Right renal pelvis (tissue), 4 donors: ENCODE results near the gene FOXL3. TPM values are rescaled to one million over a fixed set of nuclear protein-coding genes. Genes with fewer than 3 reads are reported as not detected.
"Not testable (repeated sequence)": the region's sequence is repeated elsewhere in the genome, so short reads cannot be mapped to it uniquely, and the experiment has no call there.

Experiments used
- DNase-seq, 4 donors: peaks; one replicate each; pipeline ENCODE4 v3.0.0-alpha.2; 2013; ENCODE audit warnings: low read depth in 4 of 4, low spot score in 3 of 4, missing footprints in 1 of 4
- polyA plus RNA-seq, 4 donors: library from polyadenylated mRNA; unstranded; fragments of 120-200 nt; gene quantifications; one replicate each; pipeline ENCODE4 v1.2.1, GENCODE V29; 2013; ENCODE audit not compliant: insufficient read length in 4 of 4

FOXL3 gene
- polyA plus RNA-seq, 4 donors: 0.09 TPM; not detected in 3

DNA sequence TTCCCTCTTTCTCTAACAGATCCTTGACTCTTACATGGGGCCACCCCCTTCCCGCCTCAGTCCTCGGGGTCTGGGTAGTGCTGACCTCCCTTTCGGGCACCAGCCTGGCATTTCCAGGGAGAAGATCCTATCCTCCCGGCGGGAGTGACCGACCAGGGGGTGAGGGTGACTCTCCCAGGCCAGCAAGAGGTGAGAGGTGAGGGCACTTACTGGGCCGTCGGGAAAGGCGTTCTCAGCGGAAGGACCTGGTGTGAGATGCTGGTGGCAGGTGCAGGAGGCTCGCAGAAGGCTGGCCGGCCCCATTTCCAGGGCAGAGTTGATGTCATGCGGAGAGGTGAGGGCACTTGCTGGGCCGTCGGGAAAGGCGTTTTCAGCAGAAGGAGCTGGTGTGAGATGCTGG lies 4.2 kb upstream of the FOXL3 start:
- no peak for DNase-seq

- no peak for DNase-seq
These were observed 3.7 kb upstream of the FOXL3 start for GRCh38 chr7:286266-286665.

- DNase-seq: no peak
These were observed 1.3 kb upstream of the FOXL3 start for GRCh38 chr7:288671-289101.

- DNase-seq: no peak
These were observed 688 bp upstream of the FOXL3 start for GRCh38 chr7:289209-289755.

GRCh38 chr7:290554-291372 lies 793 bp downstream of the FOXL3 start:
- no peak for DNase-seq

DNA sequence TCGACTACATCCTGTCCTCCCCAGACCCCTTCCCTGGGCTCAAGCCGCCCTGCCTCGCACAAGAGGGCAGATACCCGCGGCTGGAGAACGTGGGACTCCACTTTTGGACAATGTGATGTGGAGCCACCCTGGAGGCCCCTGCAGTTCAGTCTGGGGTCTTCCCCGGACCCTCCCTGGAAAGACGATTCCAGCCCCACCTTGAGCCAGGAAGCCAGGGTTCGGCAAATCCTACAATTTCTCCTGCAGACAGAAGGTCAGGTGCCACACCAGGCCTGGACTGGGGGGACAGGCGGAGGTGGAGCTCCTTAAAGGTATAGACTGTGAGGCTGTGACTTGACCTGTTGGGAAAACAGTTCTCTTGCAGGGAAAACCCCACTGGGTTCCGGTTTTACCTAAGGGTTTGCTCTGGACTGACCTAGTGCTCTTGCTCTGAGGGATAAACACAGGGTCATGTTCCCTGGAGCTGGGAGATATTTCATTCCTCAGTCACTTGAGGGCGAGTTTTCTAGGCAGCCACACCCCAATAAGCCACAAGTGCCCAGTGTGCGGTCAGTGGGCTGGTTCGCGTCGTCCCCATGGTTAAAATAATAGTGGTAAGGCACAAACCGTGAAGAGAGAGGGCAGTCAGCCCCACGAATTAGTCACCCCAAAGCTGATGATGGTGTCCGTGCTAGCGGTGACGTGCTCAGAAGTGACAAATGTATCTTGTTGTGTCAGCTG lies 1.6 kb downstream of the FOXL3 start:
- no peak for DNase-seq

DNA sequence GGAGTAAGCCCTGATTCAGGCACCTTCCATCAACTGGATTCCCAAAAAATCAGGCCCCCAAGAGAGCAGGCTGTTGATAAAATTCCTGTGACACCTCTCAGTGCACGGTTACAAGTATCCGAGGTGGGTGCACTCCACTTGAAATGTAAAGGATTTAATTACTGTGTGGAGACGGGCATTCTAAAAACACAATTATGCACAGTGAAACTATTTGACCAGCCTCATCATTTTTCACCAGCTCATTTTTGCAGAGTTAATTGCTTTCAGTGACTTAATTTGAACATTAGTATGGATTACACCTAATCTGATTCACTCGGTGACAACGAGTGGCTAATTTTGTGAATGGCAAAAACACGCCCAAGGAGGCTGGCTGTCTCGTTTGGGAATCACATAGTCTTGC lies 2.3 kb downstream of the FOXL3 start:
- DNase-seq: no peak

GRCh38 chr7:292826-293225 lies 2.9 kb downstream of the FOXL3 start:
- DNase-seq: no peak

- no peak for DNase-seq
These were observed 3.9 kb downstream of the FOXL3 start for GRCh38 chr7:293681-294439.

DNA sequence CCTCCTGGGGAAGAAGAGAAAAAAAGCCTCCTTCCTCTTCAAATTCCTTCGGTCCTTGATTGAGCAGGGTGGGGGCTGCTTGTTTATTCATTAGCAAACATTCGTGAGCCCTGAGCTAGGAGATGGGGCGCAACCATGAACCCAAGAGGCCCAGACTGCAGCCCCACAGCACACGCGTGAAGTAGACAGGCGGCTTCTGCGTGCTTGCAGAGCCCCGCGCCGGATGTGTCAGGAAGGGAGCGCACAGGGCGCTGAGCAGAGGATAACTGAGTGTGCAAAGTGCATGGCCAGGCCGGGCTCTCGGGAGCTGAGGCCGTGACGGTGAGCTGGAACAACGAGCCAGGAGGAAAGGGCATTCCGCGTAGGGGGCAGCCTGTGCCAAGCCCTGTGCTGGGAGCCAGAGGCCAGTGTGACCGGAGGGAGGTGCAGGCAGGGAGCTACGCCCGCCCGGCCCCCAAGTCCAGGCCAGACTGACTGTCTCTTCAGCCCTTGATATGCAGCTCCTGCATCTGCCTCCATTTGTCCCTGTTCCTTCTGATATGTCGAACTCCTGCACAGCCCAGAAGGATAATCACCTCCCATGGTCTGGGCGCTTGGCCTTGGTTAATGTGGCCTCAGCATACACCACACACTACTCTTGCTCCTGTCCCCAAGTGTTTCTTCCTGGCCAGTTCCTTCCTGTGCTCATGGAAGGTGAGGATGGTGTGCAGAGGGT lies 4.6 kb downstream of the FOXL3 start:
- DNase-seq: no peak

DNA sequence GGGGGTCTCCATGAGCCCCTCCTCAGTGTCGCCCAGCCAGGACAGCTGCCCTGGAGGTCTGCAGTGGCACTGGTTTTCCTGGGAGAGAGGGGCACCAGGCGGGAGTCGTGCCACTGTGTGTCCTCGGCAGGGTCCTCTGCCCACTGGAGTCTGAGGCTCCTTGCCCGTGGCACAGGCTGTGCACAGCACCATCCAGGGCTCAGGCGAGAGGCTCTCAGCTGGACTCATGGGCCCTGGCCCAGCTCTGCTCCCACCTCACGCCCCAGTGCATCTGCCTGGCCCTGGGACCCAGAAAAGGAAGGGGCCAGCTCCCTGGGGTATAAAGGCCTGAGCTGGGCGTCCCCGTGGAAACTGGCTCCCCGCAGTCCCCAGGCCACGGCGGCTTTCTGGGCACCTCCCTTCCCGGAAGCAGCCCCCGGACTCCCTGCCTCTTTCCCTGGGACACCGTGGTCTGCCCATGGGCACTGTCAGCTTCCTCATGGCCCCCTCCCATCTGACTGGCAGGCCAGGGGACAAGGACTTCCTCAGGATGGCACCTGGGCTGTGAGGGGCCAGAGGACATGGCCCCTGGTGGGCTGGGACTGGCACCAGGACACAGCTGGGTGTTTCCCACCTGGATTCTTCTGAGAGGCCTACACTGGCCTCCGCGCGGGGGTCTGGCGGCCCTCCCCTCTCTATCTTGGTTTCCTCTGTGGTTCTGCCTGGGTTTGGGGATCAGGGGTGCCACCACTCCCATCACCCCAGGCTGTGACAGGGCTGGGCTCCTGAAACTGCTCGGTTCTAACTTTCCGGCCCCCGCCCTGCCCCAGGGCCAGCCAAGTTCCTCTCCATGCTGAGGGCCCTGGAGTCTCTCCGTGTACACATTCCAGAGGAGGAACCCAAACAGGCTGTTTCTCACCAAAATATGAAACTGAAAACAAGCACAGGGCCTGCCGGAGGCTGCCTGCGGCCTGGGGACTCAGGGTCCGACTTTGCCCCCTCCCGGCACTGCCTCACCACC lies 5.5 kb downstream of the FOXL3 start:
- DNase-seq: no peak

- DNase-seq: no peak
These were observed 6.5 kb downstream of the FOXL3 start for GRCh38 chr7:296373-296945.

DNA sequence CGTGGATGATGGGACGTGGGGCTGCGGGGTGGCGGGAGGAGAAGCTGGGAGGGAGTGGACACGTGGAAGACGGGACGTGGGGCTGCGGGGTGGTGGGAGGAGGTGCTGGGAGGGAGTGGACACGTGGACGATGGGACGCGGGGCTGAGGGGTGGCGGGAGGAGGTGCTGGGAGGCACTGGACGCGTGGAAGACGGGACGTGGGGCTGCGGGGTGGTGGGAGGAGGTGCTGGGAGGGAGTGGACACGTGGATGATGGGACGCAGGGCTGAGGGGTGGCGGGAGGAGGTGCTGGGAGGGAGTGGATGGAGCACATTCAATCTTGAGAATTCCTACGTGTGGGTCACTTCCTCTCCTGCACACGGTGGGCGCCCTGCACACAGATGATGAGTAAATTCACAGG lies 7.2 kb downstream of the FOXL3 start:
- DNase-seq: not testable (repeated sequence)

DNA sequence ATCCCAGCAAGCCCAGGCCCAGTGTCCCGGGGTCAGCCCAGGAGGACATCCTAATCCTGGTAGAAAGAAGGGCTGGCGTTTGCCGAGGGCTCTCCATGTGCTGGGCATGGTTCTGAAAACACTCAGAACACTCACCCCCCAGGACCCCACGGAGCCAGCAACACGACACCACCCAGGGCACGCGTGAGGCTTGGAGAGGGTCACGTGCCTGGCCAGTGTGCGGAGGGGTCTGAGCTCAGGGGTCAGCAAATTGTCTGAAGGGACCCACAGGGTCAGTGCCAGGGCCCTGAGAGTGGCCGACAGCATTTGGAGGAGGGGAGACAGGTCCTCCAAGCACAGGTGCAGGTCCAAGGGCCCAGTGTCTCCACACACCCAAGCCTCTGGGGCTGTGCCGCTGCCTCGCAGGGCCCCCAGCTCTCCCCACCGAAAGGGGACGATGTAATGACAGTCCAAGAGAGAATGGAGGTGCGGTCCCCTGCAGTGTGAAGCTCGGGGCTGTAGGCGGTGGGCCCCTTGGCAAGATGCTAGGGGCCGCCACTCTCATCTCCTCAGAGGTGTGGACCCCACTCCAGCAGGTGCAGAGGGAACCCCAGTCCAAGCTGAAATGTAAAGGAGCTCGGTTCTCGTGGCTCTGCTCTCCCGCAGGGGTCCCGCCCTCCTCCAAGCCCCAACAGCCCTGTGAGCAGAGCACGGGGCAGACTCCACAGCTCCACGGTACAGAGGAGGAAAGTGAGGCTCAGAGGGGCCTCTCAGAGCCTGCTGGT lies 7.8 kb downstream of the FOXL3 start:
- no peak for DNase-seq

- no peak for DNase-seq
These were observed 8.4 kb downstream of the FOXL3 start for GRCh38 chr7:298375-298702.

GRCh38 chr7:298743-299142 lies 8.8 kb downstream of the FOXL3 start:
- no peak for DNase-seq

DNA sequence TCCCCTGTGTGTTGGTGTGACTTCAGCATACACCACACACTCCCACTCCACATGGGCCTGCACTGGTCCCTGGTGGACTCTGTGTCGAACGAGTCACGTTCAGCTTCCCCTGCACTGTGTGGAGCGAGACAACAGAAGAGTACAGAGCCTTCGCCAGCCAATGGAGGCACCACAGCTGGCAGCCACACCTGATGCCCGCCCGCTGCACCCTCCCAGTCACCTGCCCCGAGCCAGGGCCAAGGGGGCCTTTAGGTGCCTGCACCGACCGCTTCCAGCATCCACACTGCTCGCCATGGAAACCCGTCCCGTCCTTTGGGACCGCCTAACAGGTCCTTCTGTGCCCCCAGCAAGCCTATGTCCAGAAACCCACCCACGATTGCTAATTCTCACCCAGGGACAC lies 9.2 kb downstream of the FOXL3 start:
- DNase-seq: no peak

DNA sequence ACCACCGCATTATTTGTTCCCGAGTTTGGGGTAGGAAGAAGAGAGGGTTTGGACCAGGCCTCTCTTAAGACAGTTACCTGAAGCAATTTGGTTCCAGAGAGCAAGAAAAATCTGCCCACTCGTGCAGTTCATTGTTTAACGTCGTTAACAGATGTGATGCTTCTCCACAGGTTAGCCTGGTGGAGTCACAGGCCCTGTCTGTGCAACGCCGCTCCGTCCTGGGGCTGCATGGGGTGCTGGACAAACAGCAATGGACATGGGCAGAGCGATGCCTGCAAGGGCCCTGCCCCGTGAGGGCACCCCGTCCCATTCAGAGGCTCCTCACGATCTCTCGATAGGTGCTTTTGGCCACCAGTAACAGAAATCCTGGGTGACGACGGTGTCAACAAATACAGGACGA lies 9.7 kb downstream of the FOXL3 start:
- no peak for DNase-seq
